ENCODE results near the gene KCNIP4. TPM values are rescaled to one million over a fixed set of nuclear protein-coding genes. Genes with fewer than 3 reads are reported as not detected.
A peak's percentile ranks its signal among the peaks of the same experiment; 100 is the strongest.

The KCNIP4 gene
- total and polyA plus RNA-seq, 10 of the 15 experiments (the other 5 are each of a cell fraction or from before 2014, with no cell fraction given) = 0.03 to 0.23 (median 0.13) TPM; not detected in 7

GRCh38 chr4:21952549-21952948 is 4.0 kb upstream of the KCNIP4 start:
- DNase-seq (ENCODE audit: low read depth, low spot score) (peak; percentile 4), ATAC-seq (peak; percentile 86), FAIRE-seq (peak; percentile 61)
- WGBS (ENCODE audit: insufficient coverage, insufficient replicate concordance, low lambda C conversion rate, missing lambda C conversion rate) = 5% methylated on average over 3 of the region's 3 CpGs
- no TSS peak for BruUV-seq (replicated peaks)
- intact Hi-C loops (cut with micrococcal nuclease; ENCODE audit: unreplicated experiment) (no loop called here), in situ Hi-C loops (cut with MboI) (no loop called here)
- no peak overlapping the region for H3K4me3 ChIP-seq
- no peak overlapping the region for H3K27ac ChIP-seq (ENCODE audit: control insufficient read depth, insufficient read depth)
- H3K9me3 ChIP-seq (replicated peaks; ENCODE audit: control insufficient read depth, insufficient read depth, low read length) = no peaks in the 10 kb centered on the region; the same call in 2 of the 3 replicates
- CTCF ChIA-PET = interaction anchor here (1.5 kb wide), 1 partner anchor 163 kb away, joined by 3 read pairs; no protein-coding TSS in a partner anchor
- no peak overlapping the region for H2AFZ ChIP-seq (ENCODE audit: control insufficient read depth, low read depth, low read length)
- no peaks in the 10 kb centered on the region for H3K27me3 ChIP-seq (replicated peaks in 1 of 2; ENCODE audit: control insufficient read depth in 2 of 2, insufficient read depth in 2 of 2, low read length in 1 of 2)
- POLR2A ChIA-PET = no interaction called here
- H3K9ac ChIP-seq (ENCODE audit: control insufficient read depth, insufficient read depth, low read length) = no peak overlapping the region
- no peaks in the 10 kb centered on the region for H4K20me1 ChIP-seq (ENCODE audit: control insufficient read depth, insufficient read depth)
- SMC1A ChIA-PET (ENCODE audit: uncharacterized antibody, unreplicated experiment) = no interaction called here
- H3K4me2 ChIP-seq (ENCODE audit: control insufficient read depth, insufficient read depth) = no peak overlapping the region
- no peaks in the 10 kb centered on the region for H3K36me3 ChIP-seq (ENCODE audit: control insufficient read depth in 2 of 2, insufficient read depth in 2 of 2, low read length in 1 of 2)
- no peaks in the 10 kb centered on the region for H3K79me2 ChIP-seq (ENCODE audit: control insufficient read depth, insufficient read depth, low read length)
- H3K4me1 ChIP-seq (ENCODE audit: control insufficient read depth, insufficient read depth, low read length) = no peaks in the 10 kb centered on the region
- RAD21 ChIA-PET (ENCODE audit: unreplicated experiment) = no interaction called here
- TF ChIP-seq ZNF217 (IDR thresholded peaks at IDR 0.05) (no peak), CBX5 (IDR thresholded peaks at IDR 0.05; ENCODE audit: low read depth) (no peak), CREM (IDR thresholded peaks at IDR 0.05; ENCODE audit: low read depth) (no peak), ETV6 (conservative IDR thresholded peaks at IDR 0.05 in 1 of 2, IDR thresholded peaks at IDR 0.05 in 1 of 2; ENCODE audit: borderline replicate concordance in 1 of 2, low read depth in 1 of 2) (no peak), IKZF1 (conservative IDR thresholded peaks at IDR 0.05) (peak; percentile 70), CHD4 (IDR thresholded peaks at IDR 0.05) (no peak), IKZF2 (IDR thresholded peaks at IDR 0.05) (peak; percentile 71 to 79; a peak in 2 of 4 replicates), ZBTB11 (CRISPR knock-in tag; IDR thresholded peaks at IDR 0.05) (no peak), RELB (IDR thresholded peaks at IDR 0.05; ENCODE audit: low read depth) (peak; percentile 75), ATF3 (IDR thresholded peaks at IDR 0.05; ENCODE audit: borderline replicate concordance, extremely low read depth, low read depth, low read length) (no peak), SUZ12 (IDR thresholded peaks at IDR 0.05; ENCODE audit: unreplicated experiment) (no peak), ZNF384 (IDR thresholded peaks at IDR 0.05; ENCODE audit: borderline replicate concordance, low read depth, low read length) (no peak), NR2F1 (conservative IDR thresholded peaks at IDR 0.05) (peak; percentile 59; the same call in 1 of the 2 replicates), EP300 (IDR thresholded peaks at IDR 0.05; ENCODE audit: borderline replicate concordance in 1 of 2, control insufficient read depth in 1 of 2, low read depth in 2 of 2, low read length in 2 of 2) (peak in 1 of 2 experiments; percentile 51; a peak in 2 of 4 replicates), YBX1 (IDR thresholded peaks at IDR 0.05) (no peak), EZH2 (IDR thresholded peaks at IDR 0.05; ENCODE audit: borderline replicate concordance, control insufficient read depth, low read depth, low read length) (no peak), DPF2 (IDR thresholded peaks at IDR 0.05) (peak; percentile 49; the same call in 1 of the 2 replicates), SUPT20H (IDR thresholded peaks at IDR 0.05; ENCODE audit: borderline replicate concordance, control insufficient read depth, low read depth, low read length) (no peak), TAF1 (IDR thresholded peaks at IDR 0.05; ENCODE audit: borderline replicate concordance, low read depth, low read length) (no peak)

All from GM12878 (cell line).